Measurements from ENCODE around the gene COX6B2. TPM values are rescaled to one million over a fixed set of nuclear protein-coding genes. Genes with fewer than 3 reads are reported as not detected.

COX6B2 gene
- total and polyA plus RNA-seq, 10 donors, result 0.06 to 1.6 (median 0.47) TPM; not detected in 3

DNA sequence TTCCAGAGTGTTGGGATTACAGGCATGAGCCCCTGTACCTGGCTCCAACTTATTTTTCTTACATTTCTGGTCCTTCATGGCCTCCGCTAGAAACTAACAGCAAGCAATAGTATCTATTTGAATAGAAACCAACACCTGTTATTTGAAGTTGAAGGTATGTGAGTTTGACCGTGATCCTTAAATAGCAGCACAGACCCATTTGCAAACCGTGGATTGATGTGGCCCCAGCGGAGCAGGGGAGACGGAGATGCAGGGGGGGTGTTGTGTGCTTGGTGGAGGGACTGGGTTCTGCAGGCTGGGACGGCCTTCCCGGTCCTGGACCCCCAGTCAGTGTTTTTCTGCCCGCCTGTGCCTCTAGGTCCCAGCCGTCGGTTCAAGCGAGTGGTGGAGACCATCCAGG is 46.2 kb downstream of the COX6B2 start:
- H3K4me3 ChIP-seq, result no peak overlapping the region
- TF ChIP-seq, protein P1, sequence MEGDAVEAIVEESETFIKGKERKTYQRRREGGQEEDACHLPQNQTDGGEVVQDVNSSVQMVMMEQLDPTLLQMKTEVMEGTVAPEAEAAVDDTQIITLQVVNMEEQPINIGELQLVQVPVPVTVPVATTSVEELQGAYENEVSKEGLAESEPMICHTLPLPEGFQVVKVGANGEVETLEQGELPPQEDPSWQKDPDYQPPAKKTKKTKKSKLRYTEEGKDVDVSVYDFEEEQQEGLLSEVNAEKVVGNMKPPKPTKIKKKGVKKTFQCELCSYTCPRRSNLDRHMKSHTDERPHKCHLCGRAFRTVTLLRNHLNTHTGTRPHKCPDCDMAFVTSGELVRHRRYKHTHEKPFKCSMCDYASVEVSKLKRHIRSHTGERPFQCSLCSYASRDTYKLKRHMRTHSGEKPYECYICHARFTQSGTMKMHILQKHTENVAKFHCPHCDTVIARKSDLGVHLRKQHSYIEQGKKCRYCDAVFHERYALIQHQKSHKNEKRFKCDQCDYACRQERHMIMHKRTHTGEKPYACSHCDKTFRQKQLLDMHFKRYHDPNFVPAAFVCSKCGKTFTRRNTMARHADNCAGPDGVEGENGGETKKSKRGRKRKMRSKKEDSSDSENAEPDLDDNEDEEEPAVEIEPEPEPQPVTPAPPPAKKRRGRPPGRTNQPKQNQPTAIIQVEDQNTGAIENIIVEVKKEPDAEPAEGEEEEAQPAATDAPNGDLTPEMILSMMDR (IDR thresholded peaks at IDR 0.05 in 8 of 11, conservative IDR thresholded peaks at IDR 0.05 in 3 of 11), result no peak
- TF ChIP-seq POLR2A (IDR thresholded peaks at IDR 0.05) (no peak), POLR2AphosphoS5 (IDR thresholded peaks at IDR 0.05) (no peak)
- no peaks in the 10 kb centered on the region for H3K27me3 ChIP-seq (replicated peaks in 1 of 7)
- WGBS, 5 donors, result 88 to 94% (median 88%) methylated on average over 7 to 11 of the region's 11 CpGs
- no peaks in the 10 kb centered on the region for H3K4me1 ChIP-seq
- intact Hi-C loops (cut with DNase I; ENCODE audit: low total_unique reads), result no loop called here
- no peak for DNase-seq
- H3K9me3 ChIP-seq, result peaks cover 0 to 6% (median 0%) of the 10 kb centered on the region in 8 donors
- no peak overlapping the region for H3K27ac ChIP-seq
- peaks cover 0 to 16% (median 0%) of the 10 kb centered on the region in 6 donors for H3K36me3 ChIP-seq

DNA sequence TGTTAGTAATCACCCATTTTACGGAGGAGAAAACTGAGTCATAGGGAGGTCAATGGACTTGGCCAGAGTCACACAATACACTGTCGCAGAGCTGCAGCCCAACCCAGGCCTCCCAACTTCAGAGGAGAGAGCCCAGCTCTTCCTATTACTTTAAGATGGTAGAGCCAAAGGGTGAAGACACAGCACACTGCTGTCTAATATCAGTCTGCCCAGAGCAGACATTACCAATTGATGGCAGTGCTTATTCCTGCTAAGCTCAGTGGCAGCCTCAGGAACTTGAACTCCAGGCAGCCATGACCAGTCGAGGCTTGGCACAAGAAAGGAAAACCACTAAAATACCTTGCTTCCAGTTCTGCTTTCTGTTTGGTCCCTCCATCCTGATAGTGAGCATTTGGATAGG is 47.8 kb downstream of the COX6B2 start:
- peaks cover 0 to 11% (median 6%) of the 10 kb centered on the region in 6 donors for H3K4me1 ChIP-seq
- no peak overlapping the region for H3K27ac ChIP-seq
- TF ChIP-seq, protein P1 (IDR thresholded peaks at IDR 0.05 in 8 of 11, conservative IDR thresholded peaks at IDR 0.05 in 3 of 11), result no peak
- TF ChIP-seq POLR2AphosphoS5 (IDR thresholded peaks at IDR 0.05) (no peak), POLR2A (IDR thresholded peaks at IDR 0.05) (no peak)
- peaks cover 0 to 6% (median 0%) of the 10 kb centered on the region in 8 donors for H3K9me3 ChIP-seq
- H3K4me3 ChIP-seq, result no peak overlapping the region
- intact Hi-C loops (cut with DNase I; ENCODE audit: low total_unique reads), result no loop called here
- H3K36me3 ChIP-seq, result peaks cover 0 to 16% (median 0%) of the 10 kb centered on the region in 6 donors
- H3K27me3 ChIP-seq (replicated peaks in 1 of 7), result no peaks in the 10 kb centered on the region
- DNase-seq, result no peak
- 62 to 86% (median 77%) methylated on average over 3 of the region's 3 CpGs for WGBS, 5 donors

DNA sequence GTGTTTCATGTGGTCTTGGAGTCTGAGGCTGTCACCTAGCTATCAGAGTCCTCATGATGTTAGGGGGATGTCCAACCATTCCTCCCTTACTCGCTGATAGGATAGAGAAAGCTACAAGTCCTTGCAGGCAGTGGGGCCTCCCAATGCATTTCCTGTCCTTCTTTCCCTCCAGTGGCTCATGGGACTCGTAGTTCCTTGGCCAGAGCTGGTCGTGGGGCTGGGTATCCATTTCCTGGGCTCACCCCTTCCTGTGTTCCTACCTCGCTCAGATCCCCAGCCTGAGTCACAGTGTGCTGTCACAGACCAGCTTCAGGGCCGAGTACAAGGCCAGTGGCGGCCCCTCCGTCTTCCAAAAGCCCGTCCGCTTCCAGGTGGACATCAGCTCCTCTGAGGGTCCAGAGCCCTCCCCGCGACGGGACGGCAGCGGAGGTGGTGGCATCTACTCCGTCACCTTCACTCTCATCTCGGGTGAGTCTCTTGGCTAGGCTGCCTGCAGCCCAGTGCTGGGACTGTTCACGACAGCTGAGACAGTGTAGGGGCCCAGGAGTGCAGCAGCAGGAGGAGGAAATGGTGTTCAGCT is 48.4 kb downstream of the COX6B2 start:
- H3K9me3 ChIP-seq, result peaks cover 0 to 6% (median 0%) of the 10 kb centered on the region in 8 donors
- no peaks in the 10 kb centered on the region for H3K27me3 ChIP-seq (replicated peaks in 1 of 7)
- peaks cover 0 to 16% (median 0%) of the 10 kb centered on the region in 6 donors for H3K36me3 ChIP-seq
- H3K4me3 ChIP-seq, result no peak overlapping the region
- no peak overlapping the region for H3K27ac ChIP-seq
- intact Hi-C loops (cut with DNase I; ENCODE audit: low total_unique reads), result no loop called here
- H3K4me1 ChIP-seq, result peaks cover 0 to 17% (median 12%) of the 10 kb centered on the region in 6 donors
- 85 to 93% (median 87%) methylated on average over 15 to 17 of the region's 17 CpGs for WGBS, 5 donors
- TF ChIP-seq POLR2AphosphoS5 (IDR thresholded peaks at IDR 0.05) (no peak), POLR2A (IDR thresholded peaks at IDR 0.05) (no peak)
- TF ChIP-seq, protein P1 (IDR thresholded peaks at IDR 0.05 in 8 of 11, conservative IDR thresholded peaks at IDR 0.05 in 3 of 11), result no peak
- DNase-seq, result no peak

DNA sequence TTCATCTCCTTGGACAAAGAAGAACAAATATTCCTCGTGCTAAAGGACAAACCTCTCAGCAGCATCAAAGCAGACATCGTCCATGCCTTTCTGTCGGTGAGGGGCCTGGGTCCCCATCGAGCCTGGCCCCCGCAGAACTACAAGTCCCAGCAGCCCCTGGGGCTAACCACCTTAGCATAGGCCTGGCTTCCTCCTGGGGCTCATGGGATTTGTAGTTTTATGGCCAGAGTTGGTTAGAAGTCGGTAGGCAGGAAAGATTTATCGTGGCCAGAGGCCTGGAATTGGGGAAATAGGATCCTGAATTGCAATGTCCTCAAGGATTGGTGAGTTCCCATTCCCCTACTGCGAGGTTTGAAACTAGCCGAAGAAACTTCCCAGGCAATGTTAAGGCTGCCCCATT is 49.0 kb downstream of the COX6B2 start:
- intact Hi-C loops (cut with DNase I; ENCODE audit: low total_unique reads), result no loop called here
- Histone ChIP-seq H3K27me3 (replicated peaks in 1 of 7) (no peaks in the 10 kb centered on the region), H3K9me3 (peaks cover 0 to 6% (median 0%) of the 10 kb centered on the region in 8 donors), H3K27ac (no peak overlapping the region), H3K4me1 (peaks cover 0 to 18% (median 12%) of the 10 kb centered on the region in 6 donors), H3K4me3 (no peak overlapping the region), H3K36me3 (peaks cover 0 to 16% (median 0%) of the 10 kb centered on the region in 6 donors)
- no peak for TF ChIP-seq POLR2AphosphoS5 (IDR thresholded peaks at IDR 0.05)
- TF ChIP-seq POLR2A (IDR thresholded peaks at IDR 0.05), result no peak
- TF ChIP-seq, protein P1 (IDR thresholded peaks at IDR 0.05 in 8 of 11, conservative IDR thresholded peaks at IDR 0.05 in 3 of 11), result no peak
- DNase-seq, result no peak
- 67 to 83% (median 72%) methylated on average over 9 of the region's 9 CpGs for WGBS, 5 donors

Data from spleen (tissue), 11 donors.